Measurements from ENCODE around the gene GTF2E1.

GTF2E1 gene

DNA sequence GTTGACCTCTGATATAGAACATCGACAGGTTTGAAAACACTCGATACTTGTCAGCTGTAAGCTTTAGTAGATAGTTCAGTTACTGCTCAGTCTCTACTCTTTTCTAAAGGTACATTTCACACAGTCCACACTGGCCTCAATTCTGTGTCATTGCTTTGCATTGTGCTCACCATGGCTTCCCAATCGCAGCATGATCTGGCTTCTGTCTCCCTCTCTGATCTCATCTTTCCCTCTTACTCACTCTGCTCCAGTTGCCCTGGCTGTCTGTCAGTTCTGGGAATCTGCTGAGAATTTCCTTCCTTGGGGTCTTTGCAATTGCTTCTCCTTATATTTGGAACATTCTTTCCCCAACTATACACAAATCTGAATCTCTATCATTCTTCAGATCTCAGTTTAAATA lies 80.6 kb downstream of the GTF2E1 start:
- POLR2A ChIA-PET, result no interaction called here
- TF ChIP-seq LEF1 (IDR thresholded peaks at IDR 0.05; ENCODE audit: borderline replicate concordance) (no peak), SP1 (IDR thresholded peaks at IDR 0.05) (no peak), L3MBTL2 (conservative IDR thresholded peaks at IDR 0.05) (no peak), FOXM1 (IDR thresholded peaks at IDR 0.05; ENCODE audit: borderline replicate concordance) (no peak), ELF4 (IDR thresholded peaks at IDR 0.05) (no peak), HDGF (IDR thresholded peaks at IDR 0.05; ENCODE audit: borderline replicate concordance) (no peak), NFRKB (IDR thresholded peaks at IDR 0.05) (no peak), BHLHE40 (IDR thresholded peaks at IDR 0.05; ENCODE audit: borderline replicate concordance) (no peak)
- CTCF ChIA-PET, result no interaction called here
- no peak for DNase-seq (ENCODE audit: extremely low spot score)

DNA sequence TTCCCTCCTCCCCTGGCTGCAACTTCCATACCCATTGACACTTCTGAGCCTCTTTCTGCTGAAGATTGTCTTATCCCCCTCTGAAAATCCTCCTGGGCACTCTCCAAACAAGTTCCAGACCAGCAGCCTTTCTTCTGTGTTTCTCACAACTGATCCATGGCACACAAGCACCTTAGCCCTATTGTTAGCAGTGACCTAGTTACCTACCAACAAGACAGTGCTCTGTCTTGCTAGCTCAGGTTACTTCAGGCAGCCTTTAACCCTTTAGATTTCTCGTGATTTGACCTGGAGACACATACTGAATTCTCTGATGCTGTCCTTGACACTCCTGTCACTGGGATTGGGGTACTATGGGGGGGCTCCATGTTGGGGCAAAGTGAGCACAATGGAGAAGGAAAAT lies 82.1 kb downstream of the GTF2E1 start:
- no peak for TF ChIP-seq NFRKB (IDR thresholded peaks at IDR 0.05)
- TF ChIP-seq ARNT (IDR thresholded peaks at IDR 0.05), result no peak
- TF ChIP-seq FOXA1 (IDR thresholded peaks at IDR 0.05), result no peak
- DNase-seq (ENCODE audit: extremely low spot score), result no peak

GRCh38 chr3:120828796-120829195 lies 86.3 kb downstream of the GTF2E1 start:
- no peak for DNase-seq (ENCODE audit: extremely low spot score)
- ChIA-PET POLR2A (no interaction called here), CTCF (interaction anchor here (0.6 kb wide), 1 partner anchor 421 kb away, joined by 3 read pairs; no protein-coding TSS in a partner anchor)
- TF ChIP-seq, protein P1, sequence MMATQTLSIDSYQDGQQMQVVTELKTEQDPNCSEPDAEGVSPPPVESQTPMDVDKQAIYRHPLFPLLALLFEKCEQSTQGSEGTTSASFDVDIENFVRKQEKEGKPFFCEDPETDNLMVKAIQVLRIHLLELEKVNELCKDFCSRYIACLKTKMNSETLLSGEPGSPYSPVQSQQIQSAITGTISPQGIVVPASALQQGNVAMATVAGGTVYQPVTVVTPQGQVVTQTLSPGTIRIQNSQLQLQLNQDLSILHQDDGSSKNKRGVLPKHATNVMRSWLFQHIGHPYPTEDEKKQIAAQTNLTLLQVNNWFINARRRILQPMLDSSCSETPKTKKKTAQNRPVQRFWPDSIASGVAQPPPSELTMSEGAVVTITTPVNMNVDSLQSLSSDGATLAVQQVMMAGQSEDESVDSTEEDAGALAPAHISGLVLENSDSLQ (IDR thresholded peaks at IDR 0.05), result no peak
- TF ChIP-seq FOXK2 (IDR thresholded peaks at IDR 0.05) (no peak), ELF4 (IDR thresholded peaks at IDR 0.05) (no peak), BHLHE40 (IDR thresholded peaks at IDR 0.05; ENCODE audit: borderline replicate concordance) (no peak), CTBP1 (IDR thresholded peaks at IDR 0.05; ENCODE audit: borderline replicate concordance) (no peak), LEF1 (IDR thresholded peaks at IDR 0.05; ENCODE audit: borderline replicate concordance) (no peak), NFRKB (IDR thresholded peaks at IDR 0.05) (no peak), FOXM1 (IDR thresholded peaks at IDR 0.05; ENCODE audit: borderline replicate concordance) (no peak), SP1 (IDR thresholded peaks at IDR 0.05) (no peak), ZNF384 (IDR thresholded peaks at IDR 0.05) (no peak), ARNT (IDR thresholded peaks at IDR 0.05) (no peak)

More for the DNA sequence above, 82.1 kb downstream of the GTF2E1 start:
- ChIA-PET CTCF (interaction anchor here (1.1 kb wide), 1 partner anchor 30 kb away, joined by 4 read pairs; no protein-coding TSS in a partner anchor), POLR2A (no interaction called here)

GRCh38 chr3:120831066-120831465 lies 88.5 kb downstream of the GTF2E1 start:
- DNase-seq (ENCODE audit: extremely low spot score), result no peak
- TF ChIP-seq, protein P1 (IDR thresholded peaks at IDR 0.05), result no peak
- TF ChIP-seq LEF1 (IDR thresholded peaks at IDR 0.05; ENCODE audit: borderline replicate concordance), result no peak
- TF ChIP-seq FOXK2 (IDR thresholded peaks at IDR 0.05), result no peak
- no peak for TF ChIP-seq L3MBTL2 (conservative IDR thresholded peaks at IDR 0.05)
- TF ChIP-seq ARNT (IDR thresholded peaks at IDR 0.05), result no peak
- no peak for TF ChIP-seq SP1 (IDR thresholded peaks at IDR 0.05)
- no peak for TF ChIP-seq ZNF384 (IDR thresholded peaks at IDR 0.05)
- TF ChIP-seq ELF4 (IDR thresholded peaks at IDR 0.05), result no peak
- no peak for TF ChIP-seq CTBP1 (IDR thresholded peaks at IDR 0.05; ENCODE audit: borderline replicate concordance)
- TF ChIP-seq SUZ12 (IDR thresholded peaks at IDR 0.05), result no peak
- TF ChIP-seq FOXM1 (IDR thresholded peaks at IDR 0.05; ENCODE audit: borderline replicate concordance), result no peak
- ChIA-PET CTCF (no interaction called here), POLR2A (no interaction called here)
